Cerebellar nuclear complex (tissue), 1 donor: ENCODE measurements around the gene AKAP12.

Source experiments
- DNase-seq, 2 experiments: peaks; one replicate each; lab custom pipeline; 2025; lab: John Stamatoyannopoulos, UW

Gene AKAP12

DNA sequence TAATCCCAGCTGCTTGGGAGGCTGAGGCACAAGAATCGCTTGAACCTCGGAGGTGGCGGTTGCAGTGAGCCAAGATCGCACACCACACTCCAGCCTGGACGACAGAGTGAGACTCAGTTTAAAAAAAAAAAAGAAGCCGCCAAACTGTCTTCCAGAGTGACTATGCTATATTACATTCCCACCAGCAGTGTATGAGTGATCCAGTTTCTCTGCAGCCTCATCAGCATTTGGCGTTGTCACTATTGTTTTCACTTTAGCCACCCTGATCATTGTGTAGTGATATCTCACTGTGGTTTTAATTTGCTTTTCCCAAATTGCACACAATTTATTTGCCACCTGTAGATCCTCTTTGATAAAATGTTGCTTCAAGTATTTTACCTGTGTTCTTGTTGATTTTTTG, 6.0 kb upstream of the AKAP12 start:
- no peak for DNase-seq

DNA sequence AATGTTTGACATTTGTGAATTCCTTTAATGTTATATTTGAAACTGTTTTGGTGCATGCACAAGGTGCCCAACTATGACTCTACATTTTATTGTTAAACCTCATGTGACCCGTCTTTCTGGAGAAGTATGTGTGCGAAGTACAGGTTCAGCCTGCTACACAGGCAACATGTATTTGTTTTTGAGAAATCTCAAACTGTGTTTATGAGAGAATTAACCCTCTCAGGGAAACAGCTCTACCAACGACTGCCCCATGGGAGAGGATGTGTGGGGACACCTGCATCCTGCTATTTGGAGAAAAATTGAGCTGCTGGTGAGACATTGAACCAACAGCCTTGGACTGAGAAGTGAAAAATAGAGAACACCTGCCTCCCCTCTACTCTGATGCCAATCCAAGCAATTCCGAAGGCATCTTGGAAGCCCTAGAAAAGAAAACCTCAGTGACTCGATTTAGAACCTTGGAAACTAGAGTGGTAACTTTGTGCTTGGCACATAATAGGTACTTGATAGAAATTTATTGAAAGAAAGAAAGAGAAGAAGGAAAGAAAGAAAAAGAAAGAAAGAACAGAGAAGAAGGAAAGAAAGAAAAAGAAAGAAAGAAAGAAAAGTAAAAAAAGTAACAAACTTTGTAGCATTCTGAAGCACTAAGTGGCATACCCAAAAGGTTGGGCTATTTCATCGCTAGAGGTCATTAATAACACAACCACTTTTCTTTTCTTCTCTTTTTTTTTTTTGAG, 2.9 kb upstream of the AKAP12 start:
- DNase-seq = no peak

DNA sequence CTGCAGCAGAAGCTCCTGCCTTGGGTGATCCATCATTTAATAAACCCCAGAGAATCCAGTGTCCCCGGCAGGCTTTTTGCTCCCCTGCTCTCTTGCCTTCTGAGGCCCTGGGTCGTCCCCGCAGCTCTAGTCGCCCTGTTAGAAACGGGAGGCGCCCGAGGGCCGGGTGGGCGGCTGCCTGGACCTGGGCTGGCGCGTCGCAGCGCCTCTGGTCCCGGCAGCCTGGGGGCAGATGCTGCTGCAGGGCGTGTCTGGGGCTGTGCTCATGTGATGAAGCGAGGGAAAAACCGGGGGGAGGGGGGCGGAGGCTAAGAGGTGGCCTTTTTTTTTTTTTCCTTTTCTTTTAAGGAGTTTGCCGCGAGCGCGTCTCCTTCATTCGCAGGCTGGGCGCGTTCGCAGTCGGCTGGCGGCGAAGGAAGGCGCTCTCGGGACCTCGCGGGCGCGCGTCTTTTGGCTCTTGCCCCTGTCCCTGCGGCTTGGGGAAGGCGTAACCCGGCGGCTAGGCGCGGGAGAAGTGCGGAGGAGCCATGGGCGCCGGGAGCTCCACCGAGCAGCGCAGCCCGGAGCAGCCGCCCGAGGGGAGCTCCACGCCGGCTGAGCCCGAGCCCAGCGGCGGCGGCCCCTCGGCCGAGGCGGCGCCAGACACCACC, 394 bp downstream of the AKAP12 start:
- no peak for DNase-seq

DNA sequence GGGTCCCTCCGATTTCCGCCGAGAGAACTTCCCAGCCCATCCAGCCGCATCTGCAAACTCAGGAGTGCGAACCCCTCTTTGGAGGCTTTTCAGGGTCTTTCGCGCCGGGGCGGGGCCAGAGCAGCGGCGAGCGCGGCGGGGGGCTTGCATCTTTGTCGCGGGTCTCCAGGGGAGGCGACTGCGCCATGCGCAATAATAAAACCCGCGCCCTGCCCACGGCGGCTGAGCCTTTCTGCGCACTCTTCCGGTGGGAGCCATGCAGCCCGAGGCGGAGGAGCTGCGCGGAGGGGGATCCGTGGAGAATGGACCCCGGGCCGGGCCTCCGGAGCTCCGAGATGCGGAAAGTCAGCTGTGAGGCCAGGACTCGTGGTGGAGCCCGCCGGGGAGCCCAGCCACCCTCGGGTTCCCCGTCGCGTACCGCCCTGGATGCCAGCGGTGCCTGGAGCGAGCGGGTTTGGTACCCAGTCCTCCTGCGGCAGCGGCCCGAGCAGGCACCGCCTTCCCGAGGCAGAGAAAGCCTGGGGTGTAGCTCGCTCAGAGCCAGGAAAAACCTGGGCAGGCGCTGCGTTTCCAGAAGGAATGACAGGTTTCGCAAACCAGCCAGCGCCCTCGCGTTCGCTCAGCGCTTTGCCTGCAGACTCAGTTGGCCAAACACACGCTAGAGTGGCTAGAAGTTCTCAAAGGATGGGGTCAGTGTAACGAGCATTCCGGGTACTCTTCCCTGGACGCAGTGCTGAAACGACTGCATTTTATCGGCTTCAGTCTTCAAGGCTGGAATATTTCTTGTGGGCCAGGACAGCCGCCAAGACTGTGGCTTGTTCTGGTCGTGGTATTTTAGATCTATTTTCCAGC, 1.2 kb downstream of the AKAP12 start:
- DNase-seq = peak in 1 of 2 experiments; percentile 83

DNA sequence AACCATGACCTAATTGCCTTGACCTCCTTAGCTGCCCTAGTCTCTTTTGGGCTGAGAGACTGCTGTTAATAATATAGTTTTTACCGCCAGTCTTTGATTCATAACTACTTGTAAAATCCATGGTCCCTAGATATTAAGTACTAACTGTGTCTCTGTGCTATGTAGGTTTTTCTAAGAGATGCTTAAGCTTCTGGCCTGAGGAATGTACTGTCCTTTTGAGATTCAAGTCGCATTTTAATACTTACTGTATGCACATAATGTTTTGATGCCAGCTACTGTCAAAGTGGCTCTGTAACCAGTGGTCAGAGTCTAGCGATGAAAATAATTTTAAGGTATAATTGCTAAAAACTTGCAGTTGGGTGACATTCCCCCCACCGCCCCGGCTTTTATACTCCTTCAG, 2.1 kb downstream of the AKAP12 start:
- no peak for DNase-seq

DNA sequence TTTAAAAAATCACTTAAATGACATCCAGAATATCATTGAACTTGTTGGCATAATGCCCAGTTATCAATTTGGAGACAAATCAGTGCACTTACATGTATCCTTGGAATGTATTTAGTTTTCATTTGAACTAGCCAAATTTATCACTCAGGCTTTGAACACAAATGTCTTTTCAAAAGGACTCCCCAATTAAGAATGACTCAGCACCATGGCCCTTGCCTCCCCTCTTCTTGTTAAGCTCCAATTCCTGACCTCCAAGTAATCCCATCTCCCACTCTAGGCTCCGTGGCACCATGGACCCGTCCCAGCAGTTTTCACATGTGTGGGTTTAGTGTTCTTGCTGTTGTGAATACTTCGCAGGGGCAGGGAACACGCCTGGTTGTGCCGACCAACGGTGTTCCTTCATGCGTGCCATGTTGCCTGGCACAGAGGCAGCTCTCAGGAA, 2.7 kb downstream of the AKAP12 start:
- DNase-seq = no peak

DNA sequence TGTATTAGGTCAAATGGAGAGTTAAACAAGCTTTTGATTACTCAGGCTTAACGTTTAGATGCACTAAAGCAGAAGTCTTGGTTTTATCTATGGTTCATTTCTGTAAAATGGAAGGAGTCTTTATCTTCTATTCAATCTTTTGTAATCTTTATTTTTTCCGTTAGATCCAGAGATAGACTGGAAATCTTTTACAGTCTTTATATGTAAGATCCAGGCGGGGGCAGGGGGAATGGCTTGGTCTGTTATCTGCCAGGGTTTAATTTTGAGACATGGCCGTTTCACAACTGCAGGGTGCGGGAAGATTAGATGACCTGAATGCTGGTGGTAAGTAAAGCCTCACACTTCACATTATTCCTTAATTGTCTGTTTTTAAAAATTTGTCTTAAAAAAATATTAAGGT, 3.7 kb downstream of the AKAP12 start:
- no peak for DNase-seq

DNA sequence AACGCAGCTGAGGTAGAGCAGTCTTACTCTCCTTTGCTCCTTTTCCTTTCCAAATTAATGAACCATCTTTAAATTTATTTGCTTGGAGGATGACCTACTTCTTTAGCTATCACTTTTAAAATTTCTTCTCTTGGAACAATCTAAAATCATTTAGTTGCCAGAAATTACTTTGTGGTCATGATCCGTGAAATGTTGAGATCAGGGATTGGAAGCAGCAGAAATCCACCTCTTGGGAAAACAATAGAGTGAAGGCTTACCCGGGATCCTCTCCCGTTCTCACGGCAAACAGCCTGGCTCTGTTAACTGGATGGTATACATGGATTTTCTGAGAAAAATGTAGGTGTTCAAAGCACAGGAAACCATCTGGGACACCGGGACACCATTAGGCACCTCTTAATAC, 7.7 kb downstream of the AKAP12 start:
- no peak for DNase-seq

DNA sequence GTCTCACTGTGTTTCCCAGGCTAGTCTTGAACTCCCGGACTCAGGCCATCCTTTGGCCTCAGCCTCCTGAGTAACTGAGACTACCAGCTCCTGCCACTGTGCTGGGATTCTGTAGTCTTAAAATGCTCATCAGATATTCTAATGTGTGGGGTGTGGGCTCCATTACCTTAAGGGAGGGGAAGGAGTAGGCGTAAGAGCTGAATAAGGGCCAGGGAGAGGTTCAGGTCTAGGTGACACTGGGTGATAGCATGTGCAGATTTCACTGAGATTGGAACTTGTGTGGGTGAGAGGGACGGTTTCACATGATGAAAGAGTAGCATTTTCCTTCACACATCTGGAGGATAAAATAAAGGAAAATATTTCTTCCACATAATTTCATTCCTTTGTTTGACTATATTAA, 8.5 kb downstream of the AKAP12 start:
- DNase-seq = no peak

DNA sequence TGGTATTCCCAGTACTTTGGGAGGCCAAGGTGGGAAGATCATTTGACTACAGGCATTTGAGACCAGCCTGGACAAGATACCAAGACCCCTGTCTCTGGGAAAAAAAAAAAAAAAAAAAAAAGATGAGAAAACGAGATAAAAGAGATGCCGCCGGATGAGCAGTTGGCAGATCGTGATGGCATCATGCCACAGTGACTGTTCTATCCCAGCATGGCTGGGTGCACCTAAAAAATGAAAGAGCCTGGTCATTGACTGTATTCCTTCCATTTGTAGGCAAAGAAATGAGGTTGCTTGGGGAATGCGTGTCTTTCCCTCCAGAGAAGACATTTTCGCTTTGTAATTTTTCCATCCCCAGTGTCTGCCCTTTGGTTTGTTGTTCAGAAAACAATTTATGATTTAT, 12.9 kb downstream of the AKAP12 start:
- peak in 1 of 2 experiments; percentile 14 for DNase-seq

DNA sequence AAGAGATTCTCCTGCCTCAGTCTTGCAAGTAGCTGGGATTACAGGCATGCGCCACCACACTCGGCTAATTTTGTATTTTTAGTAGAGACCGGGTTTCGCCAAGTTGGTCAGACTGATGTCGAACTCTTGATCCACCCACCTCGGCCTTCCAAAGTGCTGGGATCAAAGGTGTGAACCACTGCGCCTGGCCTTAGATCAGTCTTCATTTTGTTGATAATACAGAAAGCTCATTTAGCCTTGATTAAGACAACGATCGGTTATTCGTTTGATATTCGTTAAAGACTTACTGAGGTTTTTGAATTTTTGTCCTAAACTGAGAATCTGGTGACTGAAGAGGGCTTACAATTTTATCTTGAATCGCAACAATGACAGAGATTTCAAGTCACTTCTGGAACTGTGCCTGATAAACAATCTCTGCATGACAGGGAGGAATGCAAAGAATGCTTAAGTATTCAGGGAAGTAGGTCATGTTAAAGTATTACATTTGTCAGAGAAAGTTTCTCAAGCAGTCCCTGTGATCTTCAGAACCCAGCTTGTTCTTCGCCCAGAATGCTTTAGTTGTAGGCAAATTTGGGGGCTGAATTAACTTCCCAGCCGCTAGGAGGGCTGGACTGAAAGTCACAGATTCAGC, 14.8 kb downstream of the AKAP12 start:
- no peak for DNase-seq

DNA sequence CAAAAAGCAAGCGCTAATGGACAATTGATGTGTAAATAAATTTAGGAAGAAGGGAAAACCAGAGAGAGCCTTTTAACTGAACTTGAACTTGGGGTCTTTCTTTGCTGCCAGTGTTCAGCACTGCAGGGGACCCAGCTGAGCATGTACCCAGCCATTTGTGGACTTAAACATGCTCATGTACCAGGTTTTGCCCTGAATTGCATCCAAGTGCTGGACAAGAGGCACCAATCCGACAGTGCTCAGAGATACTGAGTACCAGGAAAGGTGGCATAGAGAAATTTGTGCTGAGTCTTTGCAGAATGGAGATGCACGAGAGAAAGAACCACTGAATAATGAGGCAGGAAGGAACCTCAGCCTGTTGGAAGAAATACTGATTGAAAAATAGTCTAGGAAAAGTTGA, 16.0 kb downstream of the AKAP12 start:
- peak in 1 of 2 experiments; percentile 39 for DNase-seq

DNA sequence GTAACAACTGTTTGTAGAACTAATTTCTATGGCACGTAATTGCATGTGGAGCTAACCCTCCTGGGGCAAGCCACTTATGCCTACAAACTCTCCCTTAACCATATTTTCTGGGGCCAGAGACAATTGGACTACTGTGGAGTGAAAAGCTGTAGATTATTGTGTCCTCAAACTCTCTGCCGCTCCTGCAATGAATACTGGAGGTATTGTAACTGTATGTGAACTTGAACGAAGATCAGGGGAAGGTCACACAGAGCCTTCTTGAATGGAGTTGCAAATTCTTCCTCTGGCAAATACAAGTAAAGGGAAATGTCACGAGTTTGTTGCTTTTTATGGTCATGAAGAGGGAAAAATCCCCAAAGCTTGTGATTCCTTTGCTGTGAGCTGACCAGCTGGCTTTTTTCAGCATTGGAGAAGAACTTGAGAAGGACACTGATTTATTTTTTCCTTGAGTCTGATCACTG, 18.2 kb downstream of the AKAP12 start:
- DNase-seq = no peak

DNA sequence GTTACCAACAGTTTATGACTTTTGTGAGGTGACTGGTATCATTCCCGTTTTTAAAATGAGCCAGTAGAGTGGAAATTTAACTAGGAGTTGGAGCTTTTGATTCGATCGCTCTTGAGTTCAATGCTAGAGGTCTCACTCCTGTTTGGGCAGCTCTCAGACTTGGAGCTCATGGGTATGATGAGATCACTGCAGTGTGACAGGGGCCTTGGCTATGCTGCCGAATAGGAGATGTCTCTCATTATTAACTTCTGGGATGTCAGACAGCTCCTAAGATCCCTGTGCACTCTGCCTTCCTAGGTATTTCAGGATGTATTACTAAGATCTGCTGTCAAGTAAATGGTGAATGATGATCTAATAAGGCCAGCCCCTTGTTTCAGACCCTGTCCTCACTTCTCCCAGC, 20.4 kb downstream of the AKAP12 start:
- no peak for DNase-seq

DNA sequence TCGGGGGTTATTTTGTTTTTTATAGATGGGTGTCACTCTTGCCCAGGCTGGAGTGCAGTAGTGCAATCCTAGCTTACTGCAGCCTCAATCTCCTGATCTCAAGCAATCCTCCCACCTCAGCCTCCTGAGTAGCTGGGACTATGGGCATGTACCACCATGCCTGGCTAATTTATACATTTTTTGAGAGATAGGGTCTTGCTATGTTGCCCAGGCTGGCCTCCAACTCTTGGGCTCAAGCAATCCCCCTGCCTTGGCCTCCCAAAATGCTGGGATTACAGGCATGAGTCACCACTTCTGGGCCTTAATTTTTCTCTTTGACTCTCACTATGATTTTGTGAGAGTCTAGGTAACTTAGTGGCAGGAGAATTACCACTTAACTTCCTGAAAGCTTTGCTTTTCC, 23.3 kb downstream of the AKAP12 start:
- DNase-seq = no peak

DNA sequence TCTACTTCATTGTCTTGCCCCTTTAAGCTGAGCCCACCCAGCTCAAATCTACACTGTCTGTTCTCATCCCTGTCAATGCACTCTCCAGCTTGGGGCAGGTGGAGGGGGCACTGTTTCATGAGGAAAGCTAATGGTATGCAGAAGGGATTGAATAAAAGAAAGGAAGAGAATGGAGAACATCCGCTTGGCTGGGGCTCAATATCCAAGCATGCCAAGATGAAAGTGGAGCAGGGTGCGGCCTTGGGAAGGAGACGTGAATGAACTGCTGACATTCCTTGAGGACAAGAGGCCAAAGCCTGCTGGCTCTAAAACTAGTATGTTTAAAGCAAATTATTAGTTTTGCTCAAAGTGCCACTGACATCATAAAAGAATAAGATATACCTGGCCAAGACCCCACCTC, 24.2 kb downstream of the AKAP12 start:
- DNase-seq = no peak

DNA sequence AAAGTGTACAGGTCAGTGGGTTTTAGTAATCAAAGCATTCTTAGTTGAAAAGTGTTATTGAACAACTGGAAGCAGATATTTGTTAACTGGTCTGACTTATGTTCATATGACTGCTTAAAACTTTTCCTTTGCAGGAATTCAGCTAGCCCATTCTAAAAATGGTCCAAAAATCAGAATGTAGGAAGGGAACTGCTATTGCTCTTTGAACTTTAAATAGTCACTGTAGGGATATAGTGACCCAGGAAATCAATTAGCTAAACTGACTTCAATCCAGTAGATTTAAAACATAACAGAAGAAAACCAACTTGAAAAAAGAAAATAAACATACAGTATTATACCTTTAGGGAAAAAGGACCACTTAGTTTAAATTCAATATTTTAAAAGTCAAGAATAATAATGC, 25.5 kb downstream of the AKAP12 start:
- no peak for DNase-seq

DNA sequence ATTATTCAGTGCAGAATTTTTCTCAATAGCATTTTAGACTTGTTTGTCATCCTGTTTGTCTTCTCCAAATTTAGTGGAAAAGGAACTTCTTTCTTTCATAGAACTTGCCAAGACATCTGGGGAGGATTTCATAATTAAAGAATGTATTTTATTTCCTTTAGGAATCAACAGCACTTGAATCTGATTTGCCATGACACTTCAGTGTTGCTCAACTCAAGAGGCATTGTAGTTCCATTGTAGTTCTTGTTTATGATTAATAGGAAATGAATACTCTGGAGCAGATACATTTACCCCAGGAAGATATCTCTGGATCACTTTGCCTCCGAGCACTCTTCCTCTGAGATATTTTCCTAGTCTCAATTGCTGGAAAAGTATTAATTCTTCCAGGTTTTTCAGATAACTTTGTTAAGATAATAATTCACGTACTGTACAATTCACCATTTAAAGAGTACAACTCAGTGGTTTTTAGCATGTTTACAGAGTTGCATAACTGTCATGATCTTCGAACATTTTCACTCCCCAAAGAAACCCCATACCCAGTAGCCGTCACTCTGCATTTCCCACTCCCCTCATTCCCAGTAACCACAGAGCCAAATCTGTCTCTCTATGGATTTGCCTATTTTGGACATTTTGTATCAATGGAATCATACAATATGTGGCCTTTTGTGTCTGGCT, 29.7 kb downstream of the AKAP12 start:
- no peak for DNase-seq

DNA sequence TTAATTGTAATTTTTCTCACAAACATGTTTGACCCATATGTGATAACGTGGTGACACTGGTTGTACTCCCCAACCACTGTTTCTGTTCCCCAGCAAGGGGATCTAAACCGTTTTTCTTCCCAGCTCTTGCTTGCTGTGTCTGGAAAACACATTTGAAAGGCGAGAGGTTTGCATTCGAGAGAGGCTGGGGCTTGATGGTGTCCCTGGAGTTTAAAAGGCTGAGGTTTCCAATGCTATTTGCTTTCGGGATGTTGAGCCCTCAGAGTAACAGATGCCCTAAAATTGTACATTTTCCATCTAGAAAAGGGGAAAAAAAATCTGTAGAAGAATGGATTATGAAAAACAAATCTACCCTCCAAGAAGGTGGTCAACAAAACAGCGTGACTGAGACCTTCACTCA, 35.4 kb downstream of the AKAP12 start:
- DNase-seq = no peak

DNA sequence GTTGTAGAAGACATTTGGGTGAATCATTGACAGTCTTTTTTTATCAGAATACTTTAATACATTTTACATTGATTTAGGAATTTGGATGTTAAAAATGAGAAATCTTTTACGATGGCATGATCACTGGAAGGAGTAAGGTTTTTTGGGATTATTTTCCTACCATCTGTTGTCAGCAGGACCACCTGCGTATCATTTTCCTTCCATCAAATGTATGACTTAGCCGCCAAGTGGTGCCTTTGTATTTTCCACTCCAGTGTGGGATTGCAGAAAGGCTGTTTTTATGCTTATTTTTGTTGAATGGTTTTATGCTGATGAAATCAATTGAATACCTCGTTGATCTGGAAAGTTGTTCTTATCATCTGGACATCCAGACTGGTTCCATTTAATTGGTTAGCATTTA, 35.8 kb downstream of the AKAP12 start:
- DNase-seq = no peak

DNA sequence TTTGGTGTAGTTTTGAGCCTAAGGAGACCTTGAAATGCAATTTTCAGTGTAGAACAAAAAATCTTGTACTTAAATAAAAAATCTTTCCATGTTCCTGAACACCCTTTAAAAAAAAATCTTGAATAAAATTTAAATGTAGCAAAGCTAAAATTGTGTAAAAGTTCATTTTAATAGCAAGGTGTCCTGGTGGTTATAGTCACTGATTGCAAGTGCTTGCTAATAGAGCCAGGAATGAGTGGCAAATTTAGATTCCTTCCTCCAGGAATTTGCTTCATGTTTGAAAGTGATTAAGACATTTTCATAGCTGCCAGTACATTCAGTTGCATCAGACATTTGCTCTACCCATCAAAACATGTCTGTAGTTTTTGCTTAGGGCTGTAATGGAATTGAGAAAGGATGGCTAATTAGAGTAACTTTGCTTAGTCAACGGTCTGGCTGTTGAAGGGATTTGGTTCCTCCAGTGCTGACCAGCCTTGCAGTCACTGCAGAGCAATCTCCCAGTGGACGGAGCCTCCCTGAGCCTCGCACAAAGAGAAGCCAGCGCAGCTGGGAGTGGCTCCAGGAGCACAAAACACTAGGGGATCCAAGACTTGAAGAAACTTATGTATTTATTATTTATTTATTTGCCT, 36.5 kb downstream of the AKAP12 start:
- no peak for DNase-seq
